Activated CD4-positive, alpha-beta T cell treated with anti-CD3 and anti-CD28 coated beads, Interleukin-2, amount 50 U/mL, for 24 hours (primary cell): Measurements from ENCODE around the gene ZKSCAN2.

Source experiments
- DNase-seq, 2 donors: peaks; one replicate each; pipeline ENCODE4 v3.0.0-alpha.2; 2020; ENCODE audit warnings: low read depth in 1 of 2, low spot score in 1 of 2

ZKSCAN2 gene

GRCh38 chr16:25224731-25225319 is 32.8 kb downstream of the ZKSCAN2 start:
- DNase-seq: no peak

DNA sequence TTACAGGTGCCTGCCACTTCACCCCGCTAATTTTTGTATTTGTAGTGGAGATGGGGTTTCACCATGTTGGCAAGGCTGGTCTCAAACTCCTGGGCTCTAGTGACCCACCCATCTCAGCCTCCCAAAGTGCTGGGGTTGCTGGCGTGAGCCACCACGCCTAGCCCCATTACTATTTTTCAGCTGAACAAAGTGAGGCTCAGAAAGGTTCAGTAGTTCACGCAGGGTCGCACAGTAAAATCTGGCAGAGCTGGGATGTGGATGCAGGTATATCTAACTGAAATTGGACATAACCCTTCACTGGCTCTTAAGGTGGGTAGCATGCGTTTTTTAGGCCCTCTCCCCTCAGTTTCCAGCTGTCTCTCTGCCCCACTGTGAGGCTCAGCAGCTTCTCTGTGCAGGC is 33.7 kb downstream of the ZKSCAN2 start:
- DNase-seq: no peak

- DNase-seq: no peak
These were observed 34.7 kb downstream of the ZKSCAN2 start for GRCh38 chr16:25222959-25223358.

GRCh38 chr16:25219070-25219737 is 38.4 kb downstream of the ZKSCAN2 start:
- no peak for DNase-seq

- no peak for DNase-seq
These were observed 39.7 kb downstream of the ZKSCAN2 start for GRCh38 chr16:25217921-25218320.

DNA sequence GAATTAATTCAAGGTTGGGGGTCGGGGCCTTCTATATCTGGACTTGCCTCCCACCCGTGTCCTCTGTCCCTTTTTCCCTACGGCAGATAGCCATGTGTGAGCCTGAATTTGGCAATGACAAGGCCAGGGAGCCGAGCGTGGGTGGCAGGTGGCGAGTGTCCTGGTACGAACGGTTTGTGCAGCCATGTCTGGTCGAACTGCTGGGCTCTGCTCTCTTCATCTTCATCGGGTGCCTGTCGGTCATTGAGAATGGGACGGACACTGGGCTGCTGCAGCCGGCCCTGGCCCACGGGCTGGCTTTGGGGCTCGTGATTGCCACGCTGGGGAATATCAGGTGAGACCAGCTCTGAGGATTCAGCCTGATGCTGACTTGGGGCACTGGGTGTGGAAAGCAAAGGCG is 40.5 kb downstream of the ZKSCAN2 start:
- DNase-seq: no peak

- no peak for DNase-seq
These were observed 43.8 kb downstream of the ZKSCAN2 start for GRCh38 chr16:25213709-25214397.

DNA sequence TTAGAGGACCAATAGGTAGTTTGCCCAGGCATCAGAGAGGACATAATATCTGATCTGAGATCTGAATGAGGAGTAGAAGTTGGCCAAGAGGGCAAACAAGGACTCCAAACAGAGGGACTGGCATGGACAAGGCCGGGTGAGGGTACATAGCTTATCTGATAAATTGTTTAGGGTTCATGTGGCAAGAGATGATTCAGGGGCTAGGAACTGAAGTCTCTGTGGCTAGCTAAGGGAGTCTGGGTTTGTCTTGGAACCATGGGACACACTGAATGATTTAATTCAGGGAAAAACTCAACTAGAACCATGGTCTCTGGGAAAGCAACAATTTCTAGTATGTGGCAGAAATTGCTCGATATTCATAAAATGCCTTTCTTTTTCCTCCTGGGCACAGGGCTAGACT is 45.0 kb downstream of the ZKSCAN2 start:
- DNase-seq: no peak

- no peak for DNase-seq
These were observed 46.9 kb downstream of the ZKSCAN2 start for GRCh38 chr16:25210758-25211157.

GRCh38 chr16:25199457-25199856 is 58.2 kb downstream of the ZKSCAN2 start:
- no peak for DNase-seq

- no peak for DNase-seq
These were observed 59.6 kb downstream of the ZKSCAN2 start for GRCh38 chr16:25198021-25198420.

DNA sequence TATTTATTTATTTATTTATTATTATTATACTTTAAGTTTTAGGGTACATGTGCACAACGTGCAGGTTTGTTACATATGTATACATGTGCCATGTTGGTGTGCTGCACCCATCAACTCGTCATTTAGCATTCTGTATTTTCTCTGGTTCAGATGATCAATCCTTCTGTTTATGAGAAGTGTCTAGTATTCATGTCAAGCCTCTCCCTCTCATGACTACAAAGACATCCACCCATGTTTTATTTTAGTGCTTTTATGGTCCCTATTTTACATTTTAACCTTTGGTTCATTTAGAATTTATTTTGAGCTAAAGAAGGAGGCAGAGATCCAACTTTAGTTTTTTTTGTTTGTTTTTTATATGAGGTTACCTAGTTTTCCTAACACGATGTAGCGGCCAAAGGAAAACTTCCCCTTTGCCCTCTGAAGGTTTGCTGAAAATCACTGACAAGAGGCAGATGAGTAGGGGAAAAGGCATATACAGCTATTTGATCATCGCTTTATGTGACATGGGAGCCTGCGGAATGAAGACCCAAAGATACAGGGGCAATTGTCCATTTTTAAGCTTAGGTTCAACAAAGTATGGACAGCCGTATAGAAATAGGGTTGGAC is 63.3 kb downstream of the ZKSCAN2 start:
- no peak for DNase-seq

GRCh38 chr16:25192096-25192495 is 65.5 kb downstream of the ZKSCAN2 start:
- no peak for DNase-seq

DNA sequence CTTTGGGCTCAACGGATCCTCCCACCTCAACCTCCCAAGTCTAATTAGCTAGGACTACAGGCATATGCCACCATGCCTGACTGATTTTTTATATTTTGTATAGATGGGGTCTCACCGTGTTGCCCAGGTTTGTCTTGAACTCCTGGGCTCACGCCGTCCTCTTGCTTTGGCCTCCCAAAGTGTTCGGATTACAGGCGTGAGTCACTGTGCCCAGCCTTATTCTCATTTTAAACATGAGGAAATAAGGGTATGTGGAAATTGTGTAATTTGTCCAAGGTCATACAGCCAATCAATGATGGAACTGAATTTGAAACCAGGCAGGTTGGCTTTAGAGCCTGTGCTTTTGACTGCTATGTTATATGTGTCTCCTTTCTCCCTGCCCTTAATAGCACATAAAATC is 68.3 kb downstream of the ZKSCAN2 start:
- DNase-seq: no peak

DNA sequence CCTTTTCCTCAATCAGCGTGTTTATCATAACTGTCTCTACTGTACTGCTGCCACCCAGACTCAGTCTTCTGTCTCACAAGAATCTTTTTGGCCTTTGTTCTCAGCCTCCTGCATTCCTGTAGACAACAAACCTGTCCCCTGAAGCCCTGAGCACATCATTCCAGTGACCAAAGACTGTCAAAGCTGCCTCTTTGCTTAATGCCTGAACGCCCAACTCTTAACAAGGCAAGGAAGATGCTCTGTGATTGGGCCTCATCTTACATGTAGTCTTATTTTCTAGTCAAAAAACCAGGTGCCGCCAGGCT is 70.2 kb downstream of the ZKSCAN2 start:
- no peak for DNase-seq
